ENCODE measurements around the gene NFKBIL1. TPM values are rescaled to one million over a fixed set of nuclear protein-coding genes. Genes with fewer than 3 reads are reported as not detected.

The NFKBIL1 gene
- total and polyA plus RNA-seq, 9 of the 15 experiments (the other 6 are each of a cell fraction or from before 2014, with no cell fraction given): 0.49 to 33.1 (median 7.6) TPM

DNA sequence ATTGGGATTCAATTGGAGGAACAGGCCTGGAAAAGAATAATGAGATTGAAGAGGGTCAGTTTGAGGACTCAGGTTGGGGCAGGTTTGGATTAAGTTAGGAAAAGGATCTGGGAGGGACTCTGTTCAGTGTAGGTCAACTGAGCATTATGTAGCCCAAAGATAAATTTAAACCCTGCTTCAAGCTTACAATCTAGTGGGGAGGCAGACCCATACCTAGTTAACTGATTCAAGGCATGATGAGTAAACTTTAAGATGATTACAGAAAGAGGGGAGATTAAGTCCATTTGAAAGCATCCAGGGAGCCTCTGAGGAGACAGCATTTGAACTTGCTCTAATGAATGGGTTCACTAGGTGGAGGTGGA, 13.3 kb downstream of the NFKBIL1 start (continued):
- no peak for TF ChIP-seq ZBTB34 (CRISPR knock-in tag; IDR thresholded peaks at IDR 0.05)
- no peak for TF ChIP-seq KHSRP (IDR thresholded peaks at IDR 0.05)
- no peak for TF ChIP-seq MEF2A (IDR thresholded peaks at IDR 0.05; ENCODE audit: control insufficient read depth, low read depth, low read length)
- no peak for TF ChIP-seq SMARCE1 (IDR thresholded peaks at IDR 0.05)
- no peak for TF ChIP-seq TARDBP (IDR thresholded peaks at IDR 0.05)
- TF ChIP-seq, protein P1, sequence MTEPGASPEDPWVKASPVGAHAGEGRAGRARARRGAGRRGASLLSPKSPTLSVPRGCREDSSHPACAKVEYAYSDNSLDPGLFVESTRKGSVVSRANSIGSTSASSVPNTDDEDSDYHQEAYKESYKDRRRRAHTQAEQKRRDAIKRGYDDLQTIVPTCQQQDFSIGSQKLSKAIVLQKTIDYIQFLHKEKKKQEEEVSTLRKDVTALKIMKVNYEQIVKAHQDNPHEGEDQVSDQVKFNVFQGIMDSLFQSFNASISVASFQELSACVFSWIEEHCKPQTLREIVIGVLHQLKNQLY (CRISPR knock-in tag; conservative IDR thresholded peaks at IDR 0.05): no peak
- no peak for TF ChIP-seq NR2C2 (CRISPR knock-in tag; IDR thresholded peaks at IDR 0.05)
- TF ChIP-seq NR2C2 (tag; IDR thresholded peaks at IDR 0.05): 0 out of 2 replicates have a peak, but pooled peaks have one; percentile 18
- no peak for TF ChIP-seq NFIX (CRISPR knock-in tag; IDR thresholded peaks at IDR 0.05; ENCODE audit: low read depth)
- TF ChIP-seq MTA3 (IDR thresholded peaks at IDR 0.05; ENCODE audit: borderline replicate concordance): no peak
- no peak for TF ChIP-seq MAX (CRISPR knock-in tag; IDR thresholded peaks at IDR 0.05)
- no peak for TF ChIP-seq CREM (IDR thresholded peaks at IDR 0.05; ENCODE audit: low read depth)
- 0 out of 2 replicates have a peak, but pooled peaks have one; percentile 1 for TF ChIP-seq ZNF175 (CRISPR knock-in tag; IDR thresholded peaks at IDR 0.05; ENCODE audit: low read depth)
- no peak for TF ChIP-seq SMARCB1 (IDR thresholded peaks at IDR 0.05; ENCODE audit: insufficient read length, low read depth)
- no peak for TF ChIP-seq SIX5 (IDR thresholded peaks at IDR 0.05; ENCODE audit: borderline replicate concordance in 1 of 2, insufficient read depth in 1 of 2, low read depth in 1 of 2, low read length in 2 of 2)
- TF ChIP-seq, protein P2, sequence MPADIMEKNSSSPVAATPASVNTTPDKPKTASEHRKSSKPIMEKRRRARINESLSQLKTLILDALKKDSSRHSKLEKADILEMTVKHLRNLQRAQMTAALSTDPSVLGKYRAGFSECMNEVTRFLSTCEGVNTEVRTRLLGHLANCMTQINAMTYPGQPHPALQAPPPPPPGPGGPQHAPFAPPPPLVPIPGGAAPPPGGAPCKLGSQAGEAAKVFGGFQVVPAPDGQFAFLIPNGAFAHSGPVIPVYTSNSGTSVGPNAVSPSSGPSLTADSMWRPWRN (IDR thresholded peaks at IDR 0.05; ENCODE audit: low read depth): no peak
- TF ChIP-seq, protein P3, sequence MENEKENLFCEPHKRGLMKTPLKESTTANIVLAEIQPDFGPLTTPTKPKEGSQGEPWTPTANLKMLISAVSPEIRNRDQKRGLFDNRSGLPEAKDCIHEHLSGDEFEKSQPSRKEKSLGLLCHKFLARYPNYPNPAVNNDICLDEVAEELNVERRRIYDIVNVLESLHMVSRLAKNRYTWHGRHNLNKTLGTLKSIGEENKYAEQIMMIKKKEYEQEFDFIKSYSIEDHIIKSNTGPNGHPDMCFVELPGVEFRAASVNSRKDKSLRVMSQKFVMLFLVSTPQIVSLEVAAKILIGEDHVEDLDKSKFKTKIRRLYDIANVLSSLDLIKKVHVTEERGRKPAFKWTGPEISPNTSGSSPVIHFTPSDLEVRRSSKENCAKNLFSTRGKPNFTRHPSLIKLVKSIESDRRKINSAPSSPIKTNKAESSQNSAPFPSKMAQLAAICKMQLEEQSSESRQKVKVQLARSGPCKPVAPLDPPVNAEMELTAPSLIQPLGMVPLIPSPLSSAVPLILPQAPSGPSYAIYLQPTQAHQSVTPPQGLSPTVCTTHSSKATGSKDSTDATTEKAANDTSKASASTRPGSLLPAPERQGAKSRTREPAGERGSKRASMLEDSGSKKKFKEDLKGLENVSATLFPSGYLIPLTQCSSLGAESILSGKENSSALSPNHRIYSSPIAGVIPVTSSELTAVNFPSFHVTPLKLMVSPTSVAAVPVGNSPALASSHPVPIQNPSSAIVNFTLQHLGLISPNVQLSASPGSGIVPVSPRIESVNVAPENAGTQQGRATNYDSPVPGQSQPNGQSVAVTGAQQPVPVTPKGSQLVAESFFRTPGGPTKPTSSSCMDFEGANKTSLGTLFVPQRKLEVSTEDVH (IDR thresholded peaks at IDR 0.05; ENCODE audit: low read depth, partially characterized antibody): peak; percentile 7
- TF ChIP-seq CC2D1A (IDR thresholded peaks at IDR 0.05): no peak
- no peak for TF ChIP-seq ZNF184 (CRISPR knock-in tag; IDR thresholded peaks at IDR 0.05)
- no peak for TF ChIP-seq CBFA2T3 (IDR thresholded peaks at IDR 0.05)
- no peak for TF ChIP-seq NFIC (IDR thresholded peaks at IDR 0.05)
- no peak for TF ChIP-seq CEBPG (CRISPR knock-in tag; IDR thresholded peaks at IDR 0.05)
- no peak for TF ChIP-seq CEBPG (tag; conservative IDR thresholded peaks at IDR 0.05 in 1 of 2, IDR thresholded peaks at IDR 0.05 in 1 of 2)
- no peak for TF ChIP-seq FIP1L1 (IDR thresholded peaks at IDR 0.05; ENCODE audit: low read depth, low read length, poor library complexity, severe bottlenecking)
- peak; percentile 60; the same call in 1 of the 2 replicates for TF ChIP-seq HMBOX1 (IDR thresholded peaks at IDR 0.05)
